ENCODE measurements around the gene SGIP1.

DNA sequence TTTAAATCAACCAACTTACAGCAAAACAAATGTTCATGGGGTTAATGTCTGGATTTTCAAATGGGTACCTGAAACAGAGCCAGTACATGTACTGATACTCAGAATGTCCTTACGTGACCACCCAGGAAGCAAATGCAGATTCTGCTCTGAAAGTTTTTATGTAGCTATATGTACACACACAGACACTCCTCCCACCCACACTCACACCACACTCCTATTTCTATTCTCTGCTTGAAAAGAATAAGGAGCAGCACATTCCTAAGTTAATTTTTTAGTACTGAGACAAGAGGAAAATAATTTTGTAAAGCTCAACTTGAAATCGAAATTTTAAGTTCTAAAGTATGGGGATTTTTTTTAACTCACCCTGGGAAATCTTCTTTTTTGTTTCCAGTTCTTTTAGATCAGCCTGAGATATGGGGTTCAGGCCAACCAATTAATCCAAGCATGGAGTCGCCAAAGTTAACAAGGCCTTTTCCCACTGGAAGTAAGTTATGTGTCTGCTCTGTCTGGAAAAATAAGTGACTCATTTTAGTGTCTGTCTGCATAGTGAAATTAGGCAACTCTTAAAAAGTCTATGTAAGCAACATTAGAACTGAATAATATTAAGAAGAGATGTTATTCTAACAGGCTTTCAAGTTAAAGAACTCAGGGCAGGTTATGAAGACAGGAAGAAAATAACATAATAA is 142.8 kb downstream of the SGIP1 start:
- TF ChIP-seq CTCF (IDR thresholded peaks at IDR 0.05): no peak
- no peak for TF ChIP-seq POLR2AphosphoS5 (IDR thresholded peaks at IDR 0.05)

All from prostate gland (tissue), 2 donors.